Measurements from ENCODE around the gene ALG9.
A peak's percentile ranks its signal among the peaks of the same experiment; 100 is the strongest.

Gene ALG9

DNA sequence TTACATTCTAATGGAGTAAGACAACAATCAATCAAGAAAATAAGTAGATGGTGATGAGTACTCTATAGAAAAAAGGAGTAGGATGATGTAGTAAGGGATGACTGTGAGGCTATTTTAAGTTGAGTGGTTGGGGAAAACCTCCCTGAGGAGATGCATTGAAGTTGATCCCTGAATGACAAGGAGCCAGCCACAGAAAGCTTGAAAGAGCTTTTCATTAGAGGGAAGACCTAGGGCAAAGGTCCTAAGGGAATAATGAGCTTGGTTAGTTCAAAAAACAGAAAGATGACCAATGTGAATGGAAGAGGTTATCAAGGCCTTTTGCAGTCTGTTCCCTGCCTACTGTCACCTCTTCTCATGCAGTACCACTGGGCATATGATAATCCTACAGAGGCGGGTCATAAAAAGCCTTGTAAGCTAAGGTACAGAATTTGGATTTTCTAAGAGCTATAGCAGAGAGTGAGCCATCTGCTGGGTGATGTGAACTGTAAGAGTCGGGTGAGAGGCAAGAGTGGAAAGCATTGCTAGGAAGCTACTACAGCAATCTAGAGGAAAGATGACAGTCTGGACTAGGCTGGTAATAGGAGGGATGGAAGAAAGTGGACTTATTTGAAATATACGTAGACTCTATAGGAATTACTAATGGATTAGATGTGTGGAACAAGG lies 108.3 kb downstream of the ALG9 start:
- no peak for DNase-seq
- Mint-ChIP-seq H3K36me3 (ENCODE audit: low read depth) (peaks cover 51% of the 10 kb centered on the region), H3K4me3 (no peak overlapping the region), H3K9me3 (no peaks in the 10 kb centered on the region), H3K27ac (no peak overlapping the region), H3K4me1 (peaks cover 34% of the 10 kb centered on the region), H3K27me3 (no peaks in the 10 kb centered on the region)
- no peak for ATAC-seq

DNA sequence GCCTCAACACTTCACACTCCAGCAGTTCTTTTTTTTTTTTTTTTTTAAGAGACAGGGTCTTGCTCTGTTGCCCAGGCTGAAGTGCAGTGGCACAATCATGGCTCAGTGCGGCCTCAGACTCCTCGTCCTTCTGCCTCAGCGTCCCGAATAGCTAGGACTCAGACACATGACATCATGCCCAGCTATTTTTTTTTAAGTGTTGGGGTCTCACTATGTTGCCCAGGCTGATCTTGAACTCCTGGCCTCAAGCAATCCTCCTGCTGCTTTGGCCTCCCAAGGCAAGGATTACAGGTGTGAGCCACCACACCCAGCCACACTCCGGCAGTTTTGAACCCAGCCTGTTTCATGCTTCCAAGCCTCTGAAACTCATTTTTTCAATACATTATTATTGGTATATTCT lies 108.9 kb downstream of the ALG9 start:
- peaks cover 34% of the 10 kb centered on the region for H3K4me1 Mint-ChIP-seq
- no peaks in the 10 kb centered on the region for H3K27me3 Mint-ChIP-seq
- H3K27ac Mint-ChIP-seq, result no peak overlapping the region

DNA sequence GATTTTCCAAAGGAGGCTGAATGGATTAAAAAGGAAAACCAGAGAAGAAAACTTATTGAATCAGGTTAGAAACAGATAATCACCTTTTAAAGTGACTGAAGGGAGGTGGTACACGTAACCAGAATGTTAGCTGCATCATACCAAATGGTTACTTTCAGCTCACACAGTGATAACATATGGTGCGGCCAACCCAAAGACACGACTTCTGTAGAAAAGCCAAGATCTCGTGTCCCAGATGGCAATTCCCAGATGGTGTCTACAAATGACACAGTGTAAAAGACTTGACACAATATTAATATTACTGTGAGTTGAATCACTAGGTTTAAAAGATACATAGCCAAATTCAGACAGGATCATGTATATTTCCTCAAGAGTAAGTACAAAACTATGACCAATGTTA lies 110.3 kb downstream of the ALG9 start:
- Mint-ChIP-seq H3K27ac (no peak overlapping the region), H3K36me3 (ENCODE audit: low read depth) (peaks cover 63% of the 10 kb centered on the region), H3K4me1 (peaks cover 25% of the 10 kb centered on the region), H3K4me3 (no peak overlapping the region), H3K27me3 (no peaks in the 10 kb centered on the region), H3K9me3 (no peaks in the 10 kb centered on the region)
- ATAC-seq, result no peak
- no peak for DNase-seq

More for the DNA sequence above, 108.9 kb downstream of the ALG9 start:
- no peaks in the 10 kb centered on the region for H3K9me3 Mint-ChIP-seq
- H3K36me3 Mint-ChIP-seq (ENCODE audit: low read depth), result peaks cover 55% of the 10 kb centered on the region
- no peak overlapping the region for H3K4me3 Mint-ChIP-seq
- DNase-seq (no peak), ATAC-seq (no peak)

DNA sequence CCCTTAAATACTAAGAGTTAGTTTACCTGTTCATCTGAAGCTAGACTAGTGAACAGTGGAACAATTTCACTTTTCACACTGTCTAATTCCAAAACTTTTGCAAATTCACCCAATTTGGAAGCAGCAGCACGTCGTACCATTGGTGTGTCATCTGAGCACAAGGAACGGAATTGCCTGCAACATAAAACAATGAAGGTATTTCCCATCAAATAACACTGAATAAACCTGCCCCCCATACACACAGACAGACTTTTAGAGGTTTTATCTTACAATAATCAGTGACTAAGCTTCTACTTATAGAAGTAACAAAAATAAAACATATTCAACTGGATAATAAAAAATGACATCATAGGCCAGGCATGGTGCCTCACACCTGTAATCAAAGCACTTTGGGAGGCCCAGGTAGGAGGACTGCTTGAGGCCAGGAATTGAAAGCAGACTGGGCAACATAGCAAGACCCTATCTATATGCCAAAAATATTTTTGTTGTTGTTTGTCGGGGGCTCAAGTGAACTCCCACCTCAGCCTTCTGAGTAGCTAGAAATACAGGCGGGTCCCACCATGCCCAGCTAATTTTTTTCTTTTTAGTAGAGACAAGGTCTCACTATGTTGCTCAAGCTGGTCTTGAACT lies 111.5 kb downstream of the ALG9 start:
- no peak for DNase-seq
- peaks cover 20% of the 10 kb centered on the region for H3K4me1 Mint-ChIP-seq
- no peak overlapping the region for H3K27ac Mint-ChIP-seq
- peaks cover 66% of the 10 kb centered on the region for H3K36me3 Mint-ChIP-seq (ENCODE audit: low read depth)
- H3K27me3 Mint-ChIP-seq, result no peaks in the 10 kb centered on the region
- no peaks in the 10 kb centered on the region for H3K9me3 Mint-ChIP-seq
- no peak overlapping the region for H3K4me3 Mint-ChIP-seq
- no peak for ATAC-seq

GRCh38 chr11:111759376-111759775 lies 112.0 kb downstream of the ALG9 start:
- no peak overlapping the region for H3K4me3 Mint-ChIP-seq
- no peaks in the 10 kb centered on the region for H3K9me3 Mint-ChIP-seq
- no peak for DNase-seq
- peaks cover 62% of the 10 kb centered on the region for H3K36me3 Mint-ChIP-seq (ENCODE audit: low read depth)
- no peaks in the 10 kb centered on the region for H3K27me3 Mint-ChIP-seq
- peaks cover 14% of the 10 kb centered on the region for H3K4me1 Mint-ChIP-seq
- ATAC-seq, result no peak
- no peak overlapping the region for H3K27ac Mint-ChIP-seq

DNA sequence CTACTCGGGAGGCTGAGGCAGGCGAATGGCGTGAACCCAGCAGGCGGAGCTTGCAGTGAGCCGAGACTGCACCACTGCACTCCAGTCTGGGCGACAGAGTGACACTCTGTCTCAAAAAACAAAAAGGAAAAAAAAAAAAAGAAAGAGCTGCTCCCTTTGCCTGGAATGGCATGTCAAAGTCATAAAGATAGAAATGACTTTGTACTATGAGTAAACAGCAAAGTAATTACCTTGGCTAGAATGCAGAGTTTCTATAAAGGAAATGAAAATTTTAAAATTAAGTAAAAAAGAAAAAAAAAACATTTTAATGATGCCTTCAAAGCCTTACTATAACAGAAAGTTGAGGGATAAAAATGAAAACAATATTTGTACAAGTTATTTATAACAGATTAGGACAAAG lies 115.3 kb downstream of the ALG9 start:
- ATAC-seq, result no peak
- Mint-ChIP-seq H3K9me3 (no peaks in the 10 kb centered on the region), H3K27ac (no peak overlapping the region), H3K4me3 (no peak overlapping the region), H3K4me1 (no peaks in the 10 kb centered on the region), H3K27me3 (no peaks in the 10 kb centered on the region), H3K36me3 (ENCODE audit: low read depth) (peaks cover 55% of the 10 kb centered on the region)
- DNase-seq, result no peak

DNA sequence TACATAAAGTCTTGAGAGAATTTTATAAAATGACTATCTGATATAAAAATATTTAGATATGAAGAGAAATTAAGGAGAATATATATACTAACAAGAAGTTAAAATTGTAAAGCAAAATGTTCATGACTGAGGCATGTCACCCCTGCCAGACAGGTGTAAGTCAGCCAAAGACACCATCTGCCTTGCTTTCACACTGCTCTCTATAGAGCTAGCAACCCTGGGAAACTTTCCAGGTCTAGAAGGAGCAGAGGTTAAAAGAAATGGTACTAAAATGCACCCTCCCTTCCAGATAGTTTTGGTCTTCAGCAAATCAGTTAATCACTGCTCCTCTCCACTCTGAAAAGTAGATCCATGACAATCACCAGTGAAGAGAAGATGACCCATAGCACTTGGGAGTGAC lies 121.7 kb downstream of the ALG9 start:
- ATAC-seq (no peak), DNase-seq (no peak)
- H3K27ac Mint-ChIP-seq, result no peak overlapping the region
- no peak overlapping the region for H3K4me3 Mint-ChIP-seq
- peaks cover 52% of the 10 kb centered on the region for H3K36me3 Mint-ChIP-seq (ENCODE audit: low read depth)
- no peaks in the 10 kb centered on the region for H3K9me3 Mint-ChIP-seq
- H3K4me1 Mint-ChIP-seq, result no peaks in the 10 kb centered on the region
- no peaks in the 10 kb centered on the region for H3K27me3 Mint-ChIP-seq

DNA sequence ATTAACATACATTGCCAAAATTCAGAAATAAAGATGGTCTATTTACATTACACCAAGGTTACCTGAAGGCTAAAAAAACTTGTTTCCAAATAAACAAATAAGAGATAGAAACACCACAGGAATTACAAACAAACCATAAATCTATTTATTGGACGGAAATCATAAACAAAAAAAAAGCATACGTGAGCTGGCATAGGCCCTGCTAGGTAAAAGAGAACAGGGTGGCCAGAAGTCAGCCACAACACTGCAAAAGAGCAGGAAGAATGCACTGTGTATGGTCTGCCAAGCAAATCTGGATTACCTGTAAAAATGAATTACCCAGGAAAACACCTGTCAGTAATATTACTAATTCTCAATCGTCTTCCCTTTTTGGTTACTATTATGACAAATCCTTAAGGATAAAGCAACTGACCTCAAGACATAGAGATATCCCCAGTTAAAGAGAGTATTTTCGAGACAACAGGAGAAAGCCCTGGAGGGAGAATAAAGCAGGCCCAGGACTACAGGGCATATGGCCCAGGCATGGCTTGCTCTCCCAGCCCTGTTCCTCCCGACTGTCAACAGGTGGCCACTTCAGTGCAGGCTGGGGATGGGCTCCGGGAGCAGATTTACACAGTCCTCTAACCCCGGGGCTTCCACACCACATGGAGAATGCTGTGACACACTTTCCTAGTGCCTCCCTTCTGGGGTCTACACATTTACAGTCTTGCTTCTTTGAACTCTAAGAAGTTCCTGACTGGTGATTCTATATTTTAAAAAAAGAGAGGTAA lies 123.2 kb downstream of the ALG9 start:
- Mint-ChIP-seq H3K27me3 (no peaks in the 10 kb centered on the region), H3K27ac (no peak overlapping the region), H3K36me3 (ENCODE audit: low read depth) (peaks cover 53% of the 10 kb centered on the region), H3K9me3 (no peaks in the 10 kb centered on the region), H3K4me3 (no peak overlapping the region), H3K4me1 (no peaks in the 10 kb centered on the region)
- no peak for ATAC-seq
- no peak for DNase-seq

GRCh38 chr11:111745719-111746504 lies 125.5 kb downstream of the ALG9 start:
- no peak for DNase-seq
- Mint-ChIP-seq H3K36me3 (ENCODE audit: low read depth) (peaks cover 56% of the 10 kb centered on the region), H3K4me1 (no peaks in the 10 kb centered on the region), H3K27ac (no peak overlapping the region), H3K4me3 (no peak overlapping the region), H3K9me3 (no peaks in the 10 kb centered on the region), H3K27me3 (no peaks in the 10 kb centered on the region)
- no peak for ATAC-seq

DNA sequence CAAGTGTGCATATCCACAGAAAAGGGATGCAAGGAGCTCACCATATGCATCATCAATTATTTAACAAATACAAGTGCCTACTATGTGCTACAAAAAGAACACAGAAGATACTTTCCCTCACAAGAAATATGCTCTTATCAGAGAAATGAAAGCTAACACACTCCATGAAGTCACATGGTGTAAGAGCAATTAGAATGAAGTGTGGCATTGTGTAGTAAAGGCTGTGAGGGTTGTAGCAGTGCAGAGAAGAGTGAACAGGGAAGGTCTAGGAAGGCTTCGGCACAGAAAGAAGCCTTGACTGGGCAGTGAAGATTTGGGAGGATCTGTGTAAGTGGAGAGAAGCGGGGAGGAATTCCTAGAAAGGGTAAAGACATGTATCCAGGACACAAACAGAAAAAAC lies 127.7 kb downstream of the ALG9 start:
- H3K9me3 Mint-ChIP-seq, result no peaks in the 10 kb centered on the region
- no peak overlapping the region for H3K27ac Mint-ChIP-seq
- no peak overlapping the region for H3K4me3 Mint-ChIP-seq
- no peaks in the 10 kb centered on the region for H3K27me3 Mint-ChIP-seq
- no peak for ATAC-seq
- H3K36me3 Mint-ChIP-seq (ENCODE audit: low read depth), result peaks cover 60% of the 10 kb centered on the region
- H3K4me1 Mint-ChIP-seq, result no peaks in the 10 kb centered on the region
- DNase-seq, result no peak

GRCh38 chr11:111741751-111742150 lies 129.6 kb downstream of the ALG9 start:
- no peak for DNase-seq
- Mint-ChIP-seq H3K9me3 (no peaks in the 10 kb centered on the region), H3K36me3 (ENCODE audit: low read depth) (peaks cover 53% of the 10 kb centered on the region), H3K4me1 (no peaks in the 10 kb centered on the region), H3K27ac (no peak overlapping the region), H3K27me3 (no peaks in the 10 kb centered on the region), H3K4me3 (no peak overlapping the region)
- no peak for ATAC-seq

DNA sequence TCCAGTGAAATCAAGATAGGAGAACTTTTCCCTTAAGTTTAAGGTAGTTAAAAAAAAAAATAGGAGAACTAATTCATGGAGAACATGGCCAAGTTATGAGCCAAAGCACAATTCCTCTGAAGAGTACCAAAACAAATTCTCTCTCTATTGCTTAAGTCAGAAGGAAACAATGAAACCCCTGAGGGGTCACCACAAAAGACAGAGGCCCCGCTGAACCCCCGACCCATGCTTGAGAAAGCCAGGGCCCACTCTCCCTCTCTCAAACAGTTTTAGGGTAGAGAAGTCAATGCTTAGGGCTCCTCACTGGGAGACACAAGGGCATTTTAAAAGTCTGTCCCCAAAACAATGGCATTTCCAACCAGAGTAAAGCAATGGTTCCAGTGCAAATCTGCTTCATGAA lies 132.1 kb downstream of the ALG9 start:
- no peaks in the 10 kb centered on the region for H3K27me3 Mint-ChIP-seq
- H3K9me3 Mint-ChIP-seq, result no peaks in the 10 kb centered on the region
- ATAC-seq, result no peak
- no peak overlapping the region for H3K4me3 Mint-ChIP-seq
- H3K27ac Mint-ChIP-seq, result no peak overlapping the region
- no peak for DNase-seq
- H3K36me3 Mint-ChIP-seq (ENCODE audit: low read depth), result peaks cover 37% of the 10 kb centered on the region
- H3K4me1 Mint-ChIP-seq, result peaks cover 1% of the 10 kb centered on the region

DNA sequence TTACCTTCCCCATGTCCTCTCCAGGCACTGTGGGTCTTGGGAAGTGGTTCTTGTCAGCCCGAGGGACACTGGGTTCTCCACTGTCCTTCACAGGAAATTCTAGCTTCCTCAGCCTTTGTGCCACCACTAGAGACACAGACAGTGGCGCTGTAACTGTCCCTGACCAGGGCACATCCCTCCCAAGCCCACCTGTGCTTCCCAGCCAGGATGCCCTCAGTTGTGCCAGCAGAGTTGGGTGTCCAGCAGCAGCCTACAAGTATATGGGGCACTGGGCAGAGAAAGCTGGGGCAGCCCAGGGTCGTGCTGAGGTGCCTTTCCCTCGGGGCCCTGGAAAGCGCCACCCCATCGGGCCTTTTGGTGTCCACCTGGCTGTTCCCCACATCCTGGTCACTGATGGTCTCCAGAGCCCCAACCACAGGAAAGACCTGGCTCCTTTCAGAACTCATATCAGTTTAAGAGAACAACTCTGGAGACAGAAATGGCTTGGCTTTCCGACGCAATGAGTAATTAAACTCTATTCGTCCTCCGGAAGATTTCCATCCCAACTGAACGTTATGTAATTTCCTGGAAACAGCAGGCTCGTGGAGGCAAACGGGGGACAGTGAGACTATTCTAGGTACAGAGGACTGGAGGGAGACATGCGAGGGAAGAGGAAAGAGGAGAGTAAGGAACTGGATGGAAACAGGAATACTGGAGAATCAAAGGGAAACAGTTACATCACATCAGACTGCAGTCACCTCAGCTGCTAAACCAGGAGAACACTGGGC lies 133.8 kb downstream of the ALG9 start:
- Mint-ChIP-seq H3K27me3 (no peaks in the 10 kb centered on the region), H3K9me3 (no peaks in the 10 kb centered on the region), H3K36me3 (ENCODE audit: low read depth) (peaks cover 32% of the 10 kb centered on the region), H3K4me3 (no peak overlapping the region), H3K27ac (peak overlapping the region; percentile 46), H3K4me1 (peaks cover 1% of the 10 kb centered on the region)
- ATAC-seq (no peak), DNase-seq (no peak)

Data from activated naive CD8-positive, alpha-beta T cell treated with anti-CD3 and anti-CD28 coated beads, Interleukin-2, amount 50 U/mL, for 24 hours (primary cell).